Measurements from ENCODE around the gene AHCYL1. TPM values are rescaled to one million over a fixed set of nuclear protein-coding genes. Genes with fewer than 3 reads are reported as not detected.

AHCYL1 gene
- total and polyA plus RNA-seq, 10 donors: 16.2 to 65.3 (median 50.0) TPM

DNA sequence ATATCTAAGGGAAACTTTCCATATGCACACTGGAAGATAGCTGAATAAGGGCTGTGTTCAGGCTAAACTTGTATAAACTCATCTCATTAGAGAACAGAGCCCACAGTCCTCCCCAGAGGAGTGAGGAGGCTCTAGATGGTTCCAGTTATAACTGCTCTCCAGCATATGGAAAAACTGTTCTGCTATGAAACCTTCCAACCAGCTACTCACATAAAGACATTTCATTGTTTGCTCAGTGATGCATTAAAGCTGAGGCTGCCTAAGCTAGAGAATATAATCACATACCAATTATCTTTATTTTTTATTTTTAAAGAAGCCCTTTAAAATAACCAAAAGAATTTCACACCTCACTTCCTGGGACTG, 13.3 kb downstream of the AHCYL1 start:
- Histone ChIP-seq H3K4me3 (no peak overlapping the region), H3K27ac (no peak overlapping the region), H3K9me3 (no peaks in the 10 kb centered on the region), H3K27me3 (replicated peaks in 1 of 7) (no peaks in the 10 kb centered on the region), H3K36me3 (peaks cover 0 to 16% (median 3%) of the 10 kb centered on the region in 6 donors), H3K4me1 (peaks cover 0 to 69% (median 13%) of the 10 kb centered on the region in 6 donors)
- no peak for TF ChIP-seq POLR2A (IDR thresholded peaks at IDR 0.05)
- no peak for TF ChIP-seq POLR2AphosphoS5 (IDR thresholded peaks at IDR 0.05)
- intact Hi-C loops (cut with DNase I; ENCODE audit: low total_unique reads): no loop called here
- DNase-seq: no peak

- WGBS, 5 donors: 92 to 98% (median 96%) methylated on average over 1 of the region's 1 CpG
- TF ChIP-seq, protein P1, sequence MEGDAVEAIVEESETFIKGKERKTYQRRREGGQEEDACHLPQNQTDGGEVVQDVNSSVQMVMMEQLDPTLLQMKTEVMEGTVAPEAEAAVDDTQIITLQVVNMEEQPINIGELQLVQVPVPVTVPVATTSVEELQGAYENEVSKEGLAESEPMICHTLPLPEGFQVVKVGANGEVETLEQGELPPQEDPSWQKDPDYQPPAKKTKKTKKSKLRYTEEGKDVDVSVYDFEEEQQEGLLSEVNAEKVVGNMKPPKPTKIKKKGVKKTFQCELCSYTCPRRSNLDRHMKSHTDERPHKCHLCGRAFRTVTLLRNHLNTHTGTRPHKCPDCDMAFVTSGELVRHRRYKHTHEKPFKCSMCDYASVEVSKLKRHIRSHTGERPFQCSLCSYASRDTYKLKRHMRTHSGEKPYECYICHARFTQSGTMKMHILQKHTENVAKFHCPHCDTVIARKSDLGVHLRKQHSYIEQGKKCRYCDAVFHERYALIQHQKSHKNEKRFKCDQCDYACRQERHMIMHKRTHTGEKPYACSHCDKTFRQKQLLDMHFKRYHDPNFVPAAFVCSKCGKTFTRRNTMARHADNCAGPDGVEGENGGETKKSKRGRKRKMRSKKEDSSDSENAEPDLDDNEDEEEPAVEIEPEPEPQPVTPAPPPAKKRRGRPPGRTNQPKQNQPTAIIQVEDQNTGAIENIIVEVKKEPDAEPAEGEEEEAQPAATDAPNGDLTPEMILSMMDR (IDR thresholded peaks at IDR 0.05 in 8 of 11, conservative IDR thresholded peaks at IDR 0.05 in 3 of 11): no peak
- H3K4me3 ChIP-seq: no peak overlapping the region
- peaks cover 7 to 56% (median 28%) of the 10 kb centered on the region in 6 donors for H3K4me1 ChIP-seq
- H3K27ac ChIP-seq: peak overlapping the region in 1 of 8 donors; percentile 64
- H3K36me3 ChIP-seq: peaks cover 0 to 5% (median 0%) of the 10 kb centered on the region in 6 donors
- no peak for DNase-seq
- intact Hi-C loops (cut with DNase I; ENCODE audit: low total_unique reads): no loop called here
- H3K9me3 ChIP-seq: no peaks in the 10 kb centered on the region
- no peaks in the 10 kb centered on the region for H3K27me3 ChIP-seq (replicated peaks in 1 of 7)
These were observed 18.1 kb downstream of the AHCYL1 start for GRCh38 chr1:110002695-110003094.

DNA sequence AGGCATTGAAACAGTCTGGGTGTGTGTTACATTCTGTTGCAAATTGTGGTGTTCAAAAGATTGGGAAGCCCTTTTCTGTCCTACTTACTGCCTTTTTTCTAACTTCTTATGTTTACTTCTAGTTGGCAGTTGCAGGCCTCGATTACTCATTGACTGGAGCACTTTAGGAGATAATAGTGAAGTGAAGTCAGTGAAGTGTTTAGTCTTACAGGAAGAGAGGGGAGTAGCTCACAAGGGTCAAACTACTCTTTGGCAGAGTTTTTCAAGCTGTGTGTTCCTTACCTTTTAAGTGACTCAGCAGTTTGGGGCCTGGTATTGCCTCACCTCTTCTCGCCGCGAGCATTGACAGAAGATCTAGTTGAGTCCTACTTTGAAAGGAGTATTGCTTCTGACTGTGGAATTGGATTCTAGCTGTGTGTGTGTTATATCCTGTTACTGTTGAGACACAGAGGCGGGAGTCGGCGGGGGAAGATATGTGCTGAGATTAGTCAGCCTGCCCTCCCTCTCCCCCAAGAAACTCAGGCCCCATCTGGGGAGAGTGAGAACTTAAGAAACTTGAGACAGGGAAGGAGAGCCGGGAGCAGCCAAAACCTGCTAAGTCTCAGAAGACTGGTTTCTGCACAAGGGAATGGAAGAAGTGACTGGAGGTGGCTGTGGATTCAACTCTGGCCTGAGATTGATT, 19.3 kb downstream of the AHCYL1 start:
- Histone ChIP-seq H3K27me3 (replicated peaks in 1 of 7) (no peaks in the 10 kb centered on the region), H3K27ac (peak overlapping the region in 7 of 8 donors; percentile 9 to 64 (median 44)), H3K36me3 (peaks cover 0 to 8% (median 2%) of the 10 kb centered on the region in 6 donors), H3K4me1 (peaks cover 7 to 49% (median 26%) of the 10 kb centered on the region in 6 donors), H3K4me3 (no peak overlapping the region), H3K9me3 (no peaks in the 10 kb centered on the region)
- intact Hi-C loops (cut with DNase I; ENCODE audit: low total_unique reads): no loop called here
- TF ChIP-seq POLR2A (IDR thresholded peaks at IDR 0.05) (no peak), POLR2AphosphoS5 (IDR thresholded peaks at IDR 0.05) (peak in 1 of 3 donors; percentile 68)
- TF ChIP-seq, protein P1 (IDR thresholded peaks at IDR 0.05 in 8 of 11, conservative IDR thresholded peaks at IDR 0.05 in 3 of 11): no peak
- DNase-seq: no peak
- WGBS, 5 donors: 29 to 43% (median 40%) methylated on average over 8 of the region's 8 CpGs

DNA sequence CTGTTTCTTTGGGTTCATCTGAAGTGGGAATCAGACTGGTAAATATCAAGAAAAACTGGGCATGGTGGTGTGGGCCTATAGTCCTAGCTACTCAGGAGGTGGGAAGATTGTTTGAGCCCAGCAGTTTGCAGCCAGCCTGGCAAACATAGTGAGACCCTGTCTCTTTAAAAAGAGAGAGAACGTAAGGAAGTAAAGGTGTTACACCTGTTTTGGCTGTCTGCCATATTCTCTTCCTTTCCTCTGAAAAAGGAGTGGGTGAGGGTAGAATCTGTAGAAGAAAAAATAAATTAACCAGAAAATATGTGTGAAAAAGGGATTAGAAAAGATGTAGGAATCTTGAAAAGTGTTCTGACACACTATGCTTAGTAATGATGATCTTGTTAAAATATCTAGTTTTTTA, 20.0 kb downstream of the AHCYL1 start:
- Histone ChIP-seq H3K36me3 (peaks cover 0 to 15% (median 9%) of the 10 kb centered on the region in 6 donors), H3K27me3 (replicated peaks in 1 of 7) (no peaks in the 10 kb centered on the region), H3K4me3 (no peak overlapping the region), H3K9me3 (no peaks in the 10 kb centered on the region), H3K27ac (peak overlapping the region in 6 of 8 donors; percentile 9 to 64 (median 50)), H3K4me1 (peaks cover 7 to 42% (median 23%) of the 10 kb centered on the region in 6 donors)
- 59 to 79% (median 74%) methylated on average over 1 of the region's 1 CpG for WGBS, 5 donors
- no peak for DNase-seq
- intact Hi-C loops (cut with DNase I; ENCODE audit: low total_unique reads): no loop called here
- TF ChIP-seq POLR2A (IDR thresholded peaks at IDR 0.05) (no peak), POLR2AphosphoS5 (IDR thresholded peaks at IDR 0.05) (no peak)
- TF ChIP-seq, protein P1 (IDR thresholded peaks at IDR 0.05 in 8 of 11, conservative IDR thresholded peaks at IDR 0.05 in 3 of 11): no peak
